Hematopoietic multipotent progenitor cell treated with erythropoietin and hydrocortisone succinate and interleukin-3 and kit ligand, for 17 days (in vitro differentiated cells): ENCODE measurements around the gene TCEANC.
"Not testable (repeated sequence)": the region's sequence is repeated elsewhere in the genome, so short reads cannot be mapped to it uniquely, and the experiment has no call there.

Experiments used
- DNase-seq: peaks from one replicate; pipeline ENCODE4 v3.0.0-alpha.2; 2015; ENCODE audit warnings: low spot score

The TCEANC gene, protein sequence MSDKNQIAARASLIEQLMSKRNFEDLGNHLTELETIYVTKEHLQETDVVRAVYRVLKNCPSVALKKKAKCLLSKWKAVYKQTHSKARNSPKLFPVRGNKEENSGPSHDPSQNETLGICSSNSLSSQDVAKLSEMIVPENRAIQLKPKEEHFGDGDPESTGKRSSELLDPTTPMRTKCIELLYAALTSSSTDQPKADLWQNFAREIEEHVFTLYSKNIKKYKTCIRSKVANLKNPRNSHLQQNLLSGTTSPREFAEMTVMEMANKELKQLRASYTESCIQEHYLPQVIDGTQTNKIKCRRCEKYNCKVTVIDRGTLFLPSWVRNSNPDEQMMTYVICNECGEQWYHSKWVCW

DNA sequence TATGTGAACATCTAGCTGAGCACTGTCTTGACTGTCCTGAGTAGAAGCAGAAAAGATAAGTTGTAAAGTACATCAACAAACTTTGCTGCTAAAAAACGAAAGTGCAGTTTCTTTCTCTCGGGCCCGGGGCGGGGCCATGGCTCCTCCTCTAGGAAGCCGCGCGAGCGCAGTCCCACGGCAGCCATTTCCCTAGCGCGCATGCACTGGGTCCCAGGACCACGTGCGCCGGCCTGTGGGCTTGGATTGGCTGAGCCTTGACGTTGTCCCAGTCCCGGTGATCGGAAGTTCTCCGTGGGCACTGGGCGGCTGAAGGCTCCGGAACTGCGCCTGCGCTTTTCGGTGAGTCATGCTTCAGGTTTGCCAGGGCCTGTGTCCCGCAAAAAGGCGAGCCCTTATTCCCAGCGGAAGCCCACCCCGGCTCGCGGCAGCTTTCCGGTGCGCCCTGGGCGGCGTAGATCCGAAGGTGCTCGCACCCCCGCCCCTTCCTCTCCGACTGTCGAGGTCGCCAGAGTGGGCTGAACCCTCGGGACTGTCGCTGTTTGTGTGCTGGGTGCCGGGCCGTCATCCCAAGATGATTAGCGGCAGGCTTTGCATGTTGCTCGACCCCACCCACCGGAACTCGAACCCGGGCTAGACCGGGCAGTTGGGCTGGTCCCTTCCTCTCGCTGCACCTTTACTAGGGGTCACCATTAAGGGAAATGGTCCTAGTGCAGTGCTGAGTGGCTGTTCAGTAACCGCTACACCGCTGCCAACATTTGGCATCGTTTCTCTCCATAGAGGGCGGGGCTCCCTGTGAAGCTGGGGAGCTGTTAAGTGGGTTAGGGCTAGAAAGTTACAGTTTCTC, at the start of gene TCEANC:
Gene TCEANC, plus strand, starts transcription at position 292 of the 844 bp plus-strand sequence. CDS start 9,368 bp downstream, outside the sequence.
- peak; percentile 96 for DNase-seq

DNA sequence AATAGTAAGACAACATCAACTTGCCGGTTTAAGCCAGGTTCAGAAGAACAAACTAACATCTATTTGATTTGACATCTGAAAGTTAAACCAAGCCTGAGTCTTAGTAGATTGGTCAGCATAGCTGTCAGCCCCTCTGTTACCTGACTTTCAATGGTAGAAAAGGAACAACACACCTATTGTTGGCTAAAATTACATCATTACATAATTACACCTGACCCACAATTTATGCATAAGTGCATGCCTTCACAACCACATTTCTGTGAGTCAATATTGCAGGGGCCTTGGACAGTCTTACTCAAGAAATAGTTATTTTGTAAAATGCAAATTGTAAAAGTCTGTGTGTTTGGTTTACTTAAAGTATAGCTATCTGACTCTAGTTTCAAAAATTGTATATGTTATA, 47.3 kb upstream of the TCEANC start:
- no peak for DNase-seq

DNA sequence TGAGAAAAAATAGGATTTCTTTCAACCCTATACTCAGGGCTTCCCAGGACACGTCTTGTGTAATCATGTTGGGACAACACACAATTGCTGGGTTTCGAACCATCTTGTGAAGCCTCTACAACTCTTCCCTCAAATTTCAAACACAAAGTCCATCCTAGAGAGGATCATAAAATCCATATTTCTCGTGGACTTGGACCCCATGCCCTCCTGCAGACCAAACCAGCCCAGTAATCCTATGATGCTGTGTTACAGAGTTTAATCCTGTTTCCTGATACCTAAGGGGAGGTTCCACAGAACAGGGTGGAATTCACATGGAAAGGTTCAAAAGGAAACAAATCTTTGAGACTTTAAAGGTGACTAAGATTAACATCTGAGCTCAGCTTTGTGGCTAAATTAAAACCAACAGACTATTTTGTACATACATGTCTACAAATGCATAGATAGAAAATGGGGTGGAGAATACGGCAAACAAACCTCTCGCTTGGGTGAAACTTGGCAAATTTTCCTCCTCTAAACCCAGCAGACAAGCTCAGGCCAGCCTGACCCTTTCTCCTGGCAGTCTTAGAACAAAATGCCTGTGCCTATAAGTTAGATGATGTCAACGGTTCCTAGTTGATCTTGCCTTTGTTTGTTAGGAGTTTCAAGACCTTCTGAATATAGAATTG, 45.5 kb upstream of the TCEANC start:
- no peak for DNase-seq

- DNase-seq: no peak
Measured at GRCh38 chrX:13607996-13608365, 45.0 kb upstream of the TCEANC start.

GRCh38 chrX:13614154-13614553, 38.8 kb upstream of the TCEANC start:
- DNase-seq: no peak

- no peak for DNase-seq
Measured at GRCh38 chrX:13620207-13620606, 32.7 kb upstream of the TCEANC start.

GRCh38 chrX:13622401-13622964, 30.5 kb upstream of the TCEANC start:
- no peak for DNase-seq

DNA sequence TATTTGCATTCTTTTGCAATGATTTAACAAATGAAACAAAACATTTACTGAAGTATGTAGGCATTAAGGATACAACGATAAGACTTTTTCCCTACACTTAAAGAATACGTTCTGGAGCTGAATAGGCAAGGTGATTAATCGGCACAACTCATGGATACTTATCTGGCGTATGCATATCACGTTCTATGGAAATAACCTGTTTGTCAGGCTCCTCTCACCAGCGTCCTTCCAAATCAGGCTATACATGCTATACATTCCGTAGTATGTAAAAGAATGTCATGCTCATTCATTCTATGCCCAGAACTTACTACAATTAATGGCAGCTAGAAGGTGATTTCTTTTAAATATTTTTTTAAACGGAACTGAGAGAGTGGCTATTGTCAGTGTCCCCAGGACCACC, 25.6 kb upstream of the TCEANC start:
- DNase-seq: no peak

- not testable (repeated sequence) for DNase-seq
Measured at GRCh38 chrX:13637224-13637623, 15.7 kb upstream of the TCEANC start.

GRCh38 chrX:13638021-13638420, 14.9 kb upstream of the TCEANC start:
- no peak for DNase-seq

- DNase-seq: no peak
Measured at GRCh38 chrX:13638826-13639225, 14.1 kb upstream of the TCEANC start.

GRCh38 chrX:13641684-13642083, 11.3 kb upstream of the TCEANC start:
- DNase-seq: not testable (repeated sequence)

- DNase-seq: no peak
Measured at GRCh38 chrX:13645464-13646153, 7.3 kb upstream of the TCEANC start.

- peak; percentile 87 for DNase-seq
Measured at GRCh38 chrX:13646154-13646549, 6.8 kb upstream of the TCEANC start.

DNA sequence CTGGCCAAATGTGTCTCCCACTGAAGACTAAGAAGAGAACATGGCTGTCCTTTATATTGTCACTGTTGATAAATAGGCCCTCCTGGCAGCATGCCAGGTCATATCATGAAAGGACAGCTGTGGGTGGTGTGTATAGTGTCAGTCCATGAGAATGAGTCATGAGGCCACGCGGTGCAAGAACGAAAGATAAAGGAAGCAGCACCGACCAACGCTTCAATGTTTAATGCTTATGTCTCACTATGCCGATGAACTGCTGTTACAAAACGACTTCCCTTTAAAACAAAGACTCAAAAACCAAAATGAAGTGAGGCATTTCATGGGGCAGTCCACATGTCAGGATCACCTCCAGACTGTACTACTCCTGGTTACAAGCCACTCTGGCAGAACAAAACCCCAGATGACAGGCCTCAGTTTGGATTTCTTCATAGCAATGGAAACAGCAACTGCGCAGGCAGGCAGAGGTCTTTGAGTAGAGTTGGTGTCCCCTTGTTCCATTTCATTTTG, 5.2 kb upstream of the TCEANC start:
- DNase-seq: peak; percentile 97

- peak; percentile 59 for DNase-seq
Measured at GRCh38 chrX:13648336-13648735, 4.6 kb upstream of the TCEANC start.

DNA sequence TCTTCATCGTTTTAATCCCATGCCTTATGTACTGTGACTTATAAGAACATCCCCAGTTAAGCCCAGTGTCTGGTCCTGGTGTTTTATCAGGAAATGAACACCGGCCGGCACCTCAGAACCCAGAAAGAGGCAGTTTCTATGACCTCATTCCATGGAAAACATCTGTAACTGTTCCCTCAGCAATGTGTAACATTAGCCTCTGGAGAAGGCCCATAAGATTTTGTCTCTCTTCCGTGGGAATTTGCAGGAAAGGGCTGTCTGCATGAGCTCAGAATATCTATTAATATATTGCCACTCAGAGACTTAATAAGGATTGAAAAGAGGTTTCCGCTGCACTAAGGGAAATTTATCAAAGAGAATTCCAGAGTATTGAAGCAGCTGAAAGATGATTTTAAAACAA, 3.1 kb upstream of the TCEANC start:
- DNase-seq: no peak

DNA sequence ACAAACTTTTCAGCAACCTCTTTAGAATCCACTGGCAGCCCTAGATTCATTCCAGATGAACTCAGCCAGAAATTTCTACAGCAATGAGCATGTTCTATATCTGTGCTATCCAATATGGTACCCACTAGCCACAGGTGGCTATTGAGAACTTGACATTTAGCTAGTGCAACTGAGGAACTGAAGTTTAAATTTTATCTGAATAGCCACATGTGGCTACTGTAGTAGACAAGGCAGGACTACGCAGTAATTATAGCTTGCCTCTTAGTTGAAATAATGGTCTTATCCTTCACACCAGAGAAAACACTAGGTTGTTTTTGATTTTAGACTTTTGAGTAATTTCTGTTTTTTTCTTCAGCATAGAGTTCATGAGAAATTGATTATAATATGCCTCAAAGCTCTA, 2.6 kb upstream of the TCEANC start:
- DNase-seq: peak; percentile 31

GRCh38 chrX:13651150-13651549, 1.8 kb upstream of the TCEANC start:
- DNase-seq: no peak

- DNase-seq: peak; percentile 70
Measured at GRCh38 chrX:13652287-13652793, 601 bp upstream of the TCEANC start.

DNA sequence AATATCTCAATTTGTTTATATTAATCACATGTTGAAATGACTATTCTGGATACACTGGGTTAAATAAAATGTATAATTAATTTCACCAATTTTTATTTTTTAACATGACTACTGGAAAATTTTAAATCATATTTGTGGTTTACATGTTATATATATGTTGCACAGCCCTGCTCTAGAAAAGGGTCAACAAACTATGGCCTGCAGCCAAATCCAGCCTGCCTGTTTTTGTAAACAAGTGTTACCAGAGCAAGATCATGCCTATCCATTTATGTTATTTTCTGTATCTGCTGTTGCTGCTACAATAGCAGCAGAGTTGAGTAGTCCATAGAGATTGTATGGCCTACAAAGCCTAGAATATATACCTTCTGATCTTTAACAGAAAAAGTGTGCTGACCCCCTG, 1.2 kb downstream of the TCEANC start:
- DNase-seq: peak; percentile 87
